SH-SY5Y (cell line): ENCODE results near the gene NFASC.

Experiments used
- GATA2 ChIP-seq: IDR thresholded peaks from 2 replicates; pipeline ENCODE4 v1.6.1; 2011; ENCODE audit warnings: mild to moderate bottlenecking, low read depth, low read length
- GATA3 ChIP-seq: IDR thresholded peaks from 2 replicates; pipeline ENCODE4 v1.6.1; 2011; ENCODE audit warnings: low read depth, mild to moderate bottlenecking, low read length, moderate library complexity

The NFASC gene

GRCh38 chr1:205041998-205042910 lies 171.6 kb downstream of the NFASC start:
- TF ChIP-seq GATA2 (no peak), GATA3 (no peak)

- no peak for TF ChIP-seq GATA3
- no peak for TF ChIP-seq GATA2
Observed at GRCh38 chr1:205042911-205043806, 172.5 kb downstream of the NFASC start, which contains the start of gene CNTN2. Gene CNTN2 (plus strand): TSS chr1:205043212. CDS start chr1:205053186, 9,974 bp downstream.

- TF ChIP-seq GATA3: no peak
- TF ChIP-seq GATA2: no peak
Observed at GRCh38 chr1:205043866-205044265, 173.2 kb downstream of the NFASC start.

- TF ChIP-seq GATA3 (no peak), GATA2 (no peak)
Observed at GRCh38 chr1:205044741-205045140, 174.1 kb downstream of the NFASC start.

- TF ChIP-seq GATA3: no peak
- TF ChIP-seq GATA2: no peak
Observed at GRCh38 chr1:205045146-205045545, 174.5 kb downstream of the NFASC start.

- TF ChIP-seq GATA3: no peak
Observed at GRCh38 chr1:205046870-205047269, 176.2 kb downstream of the NFASC start.

- TF ChIP-seq GATA2 (no peak), GATA3 (no peak)
Observed at GRCh38 chr1:205047764-205048231, 177.1 kb downstream of the NFASC start.

GRCh38 chr1:205048382-205048781 lies 177.7 kb downstream of the NFASC start:
- TF ChIP-seq GATA3 (no peak), GATA2 (no peak)

- no peak for TF ChIP-seq GATA2
- TF ChIP-seq GATA3: no peak
Observed at GRCh38 chr1:205049479-205049878, 178.8 kb downstream of the NFASC start.

- TF ChIP-seq GATA3 (no peak), GATA2 (no peak)
Observed at GRCh38 chr1:205052690-205053089, 182.0 kb downstream of the NFASC start.

- no peak for TF ChIP-seq GATA3
- TF ChIP-seq GATA2: no peak
Observed at GRCh38 chr1:205053296-205053695, 182.6 kb downstream of the NFASC start.

- no peak for TF ChIP-seq GATA3
- no peak for TF ChIP-seq GATA2
Observed at GRCh38 chr1:205054013-205054412, 183.4 kb downstream of the NFASC start.

- no peak for TF ChIP-seq GATA3
- TF ChIP-seq GATA2: no peak
Observed at GRCh38 chr1:205056188-205056611, 185.5 kb downstream of the NFASC start.

- no peak for TF ChIP-seq GATA3
- no peak for TF ChIP-seq GATA2
Observed at GRCh38 chr1:205056956-205057568, 186.4 kb downstream of the NFASC start.
